ENCODE measurements around the gene TEX38. TPM values are rescaled to one million over a fixed set of nuclear protein-coding genes. Genes with fewer than 3 reads are reported as not detected.
A peak's percentile ranks its signal among the peaks of the same experiment; 100 is the strongest.
"Not testable (repeated sequence)": the region's sequence is repeated elsewhere in the genome, so short reads cannot be mapped to it uniquely, and the experiment has no call there.

TEX38 gene
- polyA plus RNA-seq, 3 donors: 0.24 to 0.64 (median 0.57) TPM

DNA sequence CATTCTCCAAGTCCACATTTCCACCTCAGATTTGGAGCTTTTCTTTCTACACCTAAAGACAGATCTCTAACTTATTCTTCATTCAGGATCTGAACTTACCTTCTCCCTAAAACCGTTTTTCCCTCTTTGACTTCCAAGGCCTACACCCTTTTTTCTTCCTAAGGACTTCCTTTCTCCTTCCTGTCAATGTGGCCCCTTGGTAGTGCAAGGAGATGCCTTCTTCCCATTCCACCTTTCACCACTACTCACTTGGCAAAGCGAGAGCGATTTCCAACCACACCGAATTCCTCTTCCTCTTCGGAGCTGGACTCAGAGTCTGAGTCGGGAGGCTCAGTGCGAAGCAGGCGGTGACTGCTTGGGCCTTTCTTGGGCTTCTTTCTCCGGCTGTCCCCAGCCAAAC lies 46.0 kb downstream of the TEX38 start:
- no peak for DNase-seq (ENCODE audit: extremely low read depth in 1 of 11, low read depth in 9 of 11, low spot score in 4 of 11)

DNA sequence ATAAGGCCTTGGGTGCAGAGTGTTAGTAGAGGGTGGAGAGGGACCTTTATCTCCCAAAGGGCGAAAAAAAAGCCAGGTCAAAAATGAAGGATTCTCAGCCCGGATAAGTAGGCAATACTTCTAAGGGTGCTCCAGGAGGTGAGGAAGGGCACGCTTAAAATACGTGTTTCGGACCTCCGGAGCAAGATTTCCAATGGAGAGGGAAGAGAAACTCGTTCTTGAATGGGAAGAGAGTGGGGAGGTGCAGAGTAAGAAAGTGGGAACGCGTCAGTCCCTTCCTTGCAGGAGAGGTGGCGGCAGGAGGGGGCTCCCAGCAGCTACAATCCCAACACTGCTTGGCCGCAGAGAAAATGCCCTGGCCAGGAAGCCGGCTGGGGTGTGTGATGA lies 46.7 kb downstream of the TEX38 start:
- DNase-seq (ENCODE audit: extremely low read depth in 1 of 11, low read depth in 9 of 11, low spot score in 4 of 11): no peak

DNA sequence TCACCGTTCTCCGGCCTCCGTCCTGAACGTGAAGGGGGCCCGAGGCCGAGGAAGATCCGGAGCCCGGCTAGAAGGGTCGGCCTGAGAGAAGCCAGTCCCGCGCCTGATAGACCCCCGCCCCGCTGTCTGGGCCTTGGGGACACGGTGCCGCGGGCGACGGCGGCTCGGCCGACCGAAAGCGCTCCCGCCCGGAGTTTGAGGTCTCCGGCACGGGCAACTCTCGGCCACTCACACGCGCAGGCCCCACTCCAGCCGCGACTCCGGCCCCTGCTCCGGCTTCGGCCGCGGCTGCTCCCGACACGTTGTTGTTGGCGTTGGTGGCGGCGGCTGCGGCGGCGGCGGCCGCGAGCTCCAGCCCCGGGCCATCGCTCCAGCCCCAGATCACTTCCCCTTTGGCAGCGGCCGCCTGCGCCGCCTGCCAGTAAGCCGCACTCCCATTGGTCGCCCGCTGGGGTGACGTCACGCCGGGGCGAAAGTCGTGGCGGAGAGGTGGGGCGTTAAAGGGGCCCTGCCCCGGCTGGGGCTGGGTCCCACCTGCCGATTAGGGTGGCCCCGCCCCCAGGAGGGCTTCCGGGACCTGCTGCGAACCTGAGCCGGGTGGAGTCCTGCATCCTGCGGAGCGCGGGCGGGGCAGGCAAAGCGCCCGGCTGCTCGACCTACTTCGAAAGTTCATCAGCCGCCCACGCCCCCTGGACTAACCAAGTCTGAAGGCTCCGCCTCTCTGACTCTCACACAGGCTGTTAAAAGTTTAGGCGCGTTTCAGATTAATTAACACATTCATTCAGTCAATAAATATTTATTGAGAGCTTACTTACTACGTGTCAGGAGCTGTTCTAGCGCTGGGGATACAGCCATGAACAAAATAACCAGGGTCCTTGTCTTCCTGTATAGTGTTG lies 47.3 kb downstream of the TEX38 start, which contains the start of gene EFCAB14:
EFCAB14 (minus strand) TSS at position 388 of the 896 bp plus-strand sequence. CDS start 1,027 bp downstream, outside the sequence.
- peak; percentile 78 to 93 (median 91) for DNase-seq (ENCODE audit: extremely low read depth in 1 of 11, low read depth in 9 of 11, low spot score in 4 of 11)

- no peak for DNase-seq (ENCODE audit: extremely low read depth in 1 of 11, low read depth in 9 of 11, low spot score in 4 of 11)
These were observed 48.0 kb downstream of the TEX38 start for GRCh38 chr1:46719689-46720088.

DNA sequence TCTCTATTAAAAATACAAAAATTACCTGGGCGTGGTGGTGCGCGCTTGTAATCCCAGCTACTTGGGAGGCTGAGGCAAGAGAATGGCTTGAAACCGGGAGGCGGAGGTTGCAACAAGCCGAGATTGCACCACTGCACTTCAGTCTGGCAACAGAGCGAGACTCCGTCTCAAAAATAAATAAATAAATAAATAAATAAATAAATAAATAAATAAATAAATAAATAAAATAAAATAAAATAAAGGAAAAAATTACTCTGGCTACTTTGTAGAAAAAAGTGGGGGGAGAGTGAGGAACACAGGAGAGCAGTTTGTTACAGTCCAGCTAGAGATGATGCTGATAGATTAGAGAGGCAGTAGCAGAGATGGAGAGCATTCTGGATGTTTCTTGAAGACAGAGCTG lies 48.7 kb downstream of the TEX38 start:
- DNase-seq (ENCODE audit: extremely low read depth in 1 of 11, low read depth in 9 of 11, low spot score in 4 of 11): not testable (repeated sequence)

- DNase-seq (ENCODE audit: extremely low read depth in 1 of 11, low read depth in 9 of 11, low spot score in 4 of 11): no peak
These were observed 49.5 kb downstream of the TEX38 start for GRCh38 chr1:46721204-46721603.

GRCh38 chr1:46721686-46722205 lies 50.1 kb downstream of the TEX38 start:
- no peak for DNase-seq (ENCODE audit: extremely low read depth in 1 of 11, low read depth in 9 of 11, low spot score in 4 of 11)

Other genes starting within 250 kb of the TEX38 start
- under 1 TPM in 1 of 3 donors, not detected in 2; 0.05 TPM for gene DMBX1, start 182.0 kb upstream of the TEX38 start, polyA plus RNA-seq (ENCODE audit: insufficient read length in 3 of 3)
- gene KNCN, start 120.2 kb upstream of the TEX38 start, polyA plus RNA-seq (ENCODE audit: insufficient read length in 3 of 3): not detected
- gene MKNK1, start 67.6 kb upstream of the TEX38 start, polyA plus RNA-seq (ENCODE audit: insufficient read length in 3 of 3): 10 to 100 TPM; 24.8 to 49.0 (median 27.6) TPM
- 10 to 100 TPM; 10.5 to 13.2 (median 11.1) TPM for gene MOB3C, start 55.0 kb upstream of the TEX38 start, polyA plus RNA-seq (ENCODE audit: insufficient read length in 3 of 3)
- 100 to 1,000 TPM in 1 of 3 donors, 10 to 100 TPM in 2; 95.5 to 111 (median 99.4) TPM for gene ATPAF1, start 3.5 kb upstream of the TEX38 start, polyA plus RNA-seq (ENCODE audit: insufficient read length in 3 of 3)
- 100 to 1,000 TPM in 1 of 3 donors, 10 to 100 TPM in 2; 88.3 to 106 (median 92.0) TPM for gene EFCAB14, start 47.3 kb downstream of the TEX38 start, polyA plus RNA-seq (ENCODE audit: insufficient read length in 3 of 3)
- 1 to 10 TPM; 1.4 to 1.7 (median 1.6) TPM for gene CYP4B1, start 127.2 kb downstream of the TEX38 start, polyA plus RNA-seq (ENCODE audit: insufficient read length in 3 of 3)